H9 (cell line): ENCODE results near the gene DUS4L. TPM values are rescaled to one million over a fixed set of nuclear protein-coding genes. Genes with fewer than 3 reads are reported as not detected.

Source experiments
- DNase-seq: peaks from one replicate; pipeline ENCODE4 v3.0.0-alpha.2; 2017
- H2AFZ ChIP-seq: one replicate; pipeline ENCODE4 v1.6.1; 2013; ENCODE audit warnings: mild to moderate bottlenecking, low read length, control low read depth, moderate library complexity
- H2AK5ac ChIP-seq: 2 replicates; pipeline ENCODE4 v1.6.1; 2013; ENCODE audit warnings: low read length, control low read depth, mixed read lengths; ENCODE audit not compliant: insufficient read length
- H2BK120ac ChIP-seq: one replicate; pipeline ENCODE4 v1.6.1; 2013; ENCODE audit warnings: low read depth, mild to moderate bottlenecking, low read length, control low read depth, inconsistent platforms; ENCODE audit not compliant: poor library complexity, severe bottlenecking
- H2BK12ac ChIP-seq: 2 replicates; pipeline ENCODE4 v1.6.1; 2013; ENCODE audit warnings: low read length, control low read depth, mixed read lengths, low read depth; ENCODE audit not compliant: insufficient read length
- H2BK15ac ChIP-seq: 2 replicates; pipeline ENCODE4 v1.6.1; 2013; ENCODE audit warnings: low read depth, low read length, control low read depth
- H2BK20ac ChIP-seq: one replicate; pipeline ENCODE4 v1.6.1; 2013; ENCODE audit warnings: low read depth, mild to moderate bottlenecking, low read length, control low read depth, inconsistent platforms; ENCODE audit not compliant: poor library complexity, severe bottlenecking
- H2BK5ac ChIP-seq: 2 replicates; pipeline ENCODE4 v1.6.1; 2013; ENCODE audit warnings: low read length, control low read depth, mixed read lengths; ENCODE audit not compliant: insufficient read length
- H3K14ac ChIP-seq: 2 replicates; pipeline ENCODE4 v1.6.1; 2013; ENCODE audit warnings: low read length, control low read depth; ENCODE audit not compliant: insufficient read depth
- H3K18ac ChIP-seq: 2 replicates; pipeline ENCODE4 v1.6.1; 2013; ENCODE audit warnings: low read depth, mild to moderate bottlenecking, mixed read lengths, low read length, control low read depth; ENCODE audit not compliant: insufficient read length
- H3K23ac ChIP-seq: 2 replicates; pipeline ENCODE4 v1.6.1; 2013; ENCODE audit warnings: low read length, control low read depth, mixed read lengths, low read depth; ENCODE audit not compliant: insufficient read length
- H3K23me2 ChIP-seq: 2 replicates; pipeline ENCODE4 v1.6.1; 2013; ENCODE audit warnings: low read depth, mild to moderate bottlenecking, mixed read lengths, low read length, control low read depth; ENCODE audit not compliant: insufficient read length, poor library complexity, severe bottlenecking
- H3K27ac ChIP-seq: 2 replicates; pipeline ENCODE4 v1.5.1; 2013; ENCODE audit warnings: low read length, control low read depth, mixed read lengths, low read depth; ENCODE audit not compliant: insufficient read length
- H3K27me3 ChIP-seq: 2 replicates; pipeline ENCODE4 v1.6.1; 2013; ENCODE audit warnings: low read length, control low read depth, inconsistent platforms; ENCODE audit not compliant: insufficient read depth
- H3K4ac ChIP-seq: 2 replicates; pipeline ENCODE4 v1.6.1; 2013; ENCODE audit warnings: low read depth, mild to moderate bottlenecking, control low read depth, inconsistent platforms, low read length, moderate library complexity
- H3K4me1 ChIP-seq: 2 replicates; pipeline ENCODE4 v1.6.1; 2013; ENCODE audit warnings: low read length, control low read depth, inconsistent platforms; ENCODE audit not compliant: insufficient read depth
- H3K4me2 ChIP-seq: 2 replicates; pipeline ENCODE4 v1.6.1; 2013; ENCODE audit warnings: low read length, control low read depth, mixed read lengths; ENCODE audit not compliant: insufficient read length, insufficient read depth
- H3K56ac ChIP-seq: 2 replicates; pipeline ENCODE4 v1.6.1; 2013; ENCODE audit warnings: low read depth, mild to moderate bottlenecking, mixed read lengths, low read length, control low read depth; ENCODE audit not compliant: insufficient read length
- H3K79me1 ChIP-seq: 2 replicates; pipeline ENCODE4 v1.6.1; 2013; ENCODE audit warnings: low read depth, mild to moderate bottlenecking, moderate library complexity, low read length, control low read depth, inconsistent platforms; ENCODE audit not compliant: insufficient read depth, poor library complexity, severe bottlenecking
- H3K79me2 ChIP-seq: 2 replicates; pipeline ENCODE4 v1.6.1; 2013; ENCODE audit warnings: low read length, control low read depth, inconsistent platforms; ENCODE audit not compliant: insufficient read depth
- H3K9ac ChIP-seq: 2 replicates; pipeline ENCODE4 v1.6.1; 2013; ENCODE audit warnings: low read length, control low read depth, mixed read lengths; ENCODE audit not compliant: insufficient read length; ENCODE audit errors: extremely low read depth
- H3K9me3 ChIP-seq: one replicate; pipeline ENCODE4 v1.6.1; 2013; ENCODE audit warnings: low read depth, low read length, inconsistent platforms; ENCODE audit not compliant: control insufficient read depth
- H3T11ph ChIP-seq: one replicate; pipeline ENCODE4 v1.6.1; 2013; ENCODE audit warnings: mild to moderate bottlenecking, low read length, control low read depth, inconsistent platforms
- H4K20me1 ChIP-seq: one replicate; pipeline ENCODE4 v1.6.1; 2013; ENCODE audit not compliant: control insufficient read depth, insufficient read length, insufficient read depth
- H4K5ac ChIP-seq: 2 replicates; pipeline ENCODE4 v1.6.1; 2013; ENCODE audit warnings: low read depth, mild to moderate bottlenecking, mixed read lengths, low read length, control low read depth; ENCODE audit not compliant: insufficient read length
- H4K8ac ChIP-seq: replicated peaks from 2 replicates; pipeline ENCODE4 v1.6.1; 2013; ENCODE audit warnings: low read length, control low read depth, mixed read lengths, low read depth; ENCODE audit not compliant: insufficient read length
- H4K91ac ChIP-seq: 2 replicates; pipeline ENCODE4 v1.6.1; 2013; ENCODE audit warnings: low read depth, mild to moderate bottlenecking, moderate library complexity, mixed read lengths, low read length, control low read depth; ENCODE audit not compliant: insufficient read length
- H3K27ac Mint-ChIP-seq, 3 experiments: 2 replicates in 2 of 3; 3 replicates in 1 of 3; pipeline ENCODE4 v1.8.0; 2020 to 2021; ENCODE audit warnings: mixed read lengths in 3 of 3, mild to moderate bottlenecking in 1 of 3, moderate library complexity in 1 of 3
- H3K27me3 Mint-ChIP-seq: 2 replicates; pipeline ENCODE4 v1.8.0; 2021; ENCODE audit warnings: low read depth, mild to moderate bottlenecking, moderate library complexity, mixed read lengths
- H3K36me3 Mint-ChIP-seq, 3 experiments: 2 replicates in 2 of 3; 3 replicates in 1 of 3; pipeline ENCODE4 v1.8.0; 2020 to 2021; ENCODE audit warnings: low read depth in 3 of 3, mixed read lengths in 3 of 3; ENCODE audit not compliant: insufficient read depth in 1 of 3
- H3K4me1 Mint-ChIP-seq, 2 experiments: 2 replicates each; pipeline ENCODE4 v1.8.0; 2020; ENCODE audit warnings: mixed read lengths in 2 of 2
- H3K4me3 Mint-ChIP-seq, 2 experiments: 2 replicates in 1 of 2; 3 replicates in 1 of 2; pipeline ENCODE4 v1.8.0; 2020 to 2021; ENCODE audit warnings: mild to moderate bottlenecking in 2 of 2, mixed read lengths in 2 of 2, moderate library complexity in 1 of 2
- H3K9me3 Mint-ChIP-seq, 2 experiments: 2 replicates in 1 of 2; 3 replicates in 1 of 2; pipeline ENCODE4 v1.8.0; 2020; ENCODE audit warnings: mild to moderate bottlenecking in 2 of 2, mixed read lengths in 2 of 2, moderate library complexity in 1 of 2
- WGBS: extraction: QIAGEN DNeasy Blood & Tissue Kit; methylation state at CpG from one replicate; pipeline ENCODE4 v1.1.7; 2013; ENCODE audit warnings: missing lambda C conversion rate, low lambda C conversion rate, mixed read lengths; ENCODE audit not compliant: insufficient read length; ENCODE audit errors: extremely low coverage; 5-methylcytosine and 5-hydroxymethylcytosine counted together
- total RNA-seq: library from RNA; stranded (reverse); gene quantifications from 2 replicates; pipeline ENCODE4 v1.2.1, GENCODE V29; 2021
- TF ChIP-seq, protein P1 (sequence below): fragments of 200-600 bp; sonication (generic); conservative IDR thresholded peaks from 3 replicates; pipeline ENCODE4 v1.8.0; 2021; ENCODE audit warnings: antibody characterized with exemption, mild to moderate bottlenecking

The DUS4L gene
- total RNA-seq, 1 experiment from 2014 or later: 10.8 TPM

GRCh38 chr7:107591421-107591820 is 27.6 kb downstream of the DUS4L start:
- H3K27me3 Mint-ChIP-seq: no peaks in the 10 kb centered on the region
- Histone ChIP-seq H4K91ac (no peak overlapping the region), H3K9me3 (no peaks in the 10 kb centered on the region), H2AFZ (no peak overlapping the region), H3T11ph (no peak overlapping the region), H4K5ac (no peak overlapping the region), H3K27me3 (no peaks in the 10 kb centered on the region), H3K18ac (no peak overlapping the region), H3K4me1 (no peaks in the 10 kb centered on the region), H3K79me1 (no peaks in the 10 kb centered on the region), H3K56ac (no peak overlapping the region), H2BK120ac (no peak overlapping the region), H2BK15ac (no peak overlapping the region), H2BK5ac (no peak overlapping the region), H3K14ac (no peak overlapping the region), H3K4me2 (no peak overlapping the region), H2BK20ac (no peak overlapping the region), H2BK12ac (no peak overlapping the region), H3K27ac (no peak overlapping the region), H3K4ac (no peak overlapping the region), H3K23me2 (no peaks in the 10 kb centered on the region), H4K20me1 (no peaks in the 10 kb centered on the region), H3K23ac (no peak overlapping the region), H4K8ac (no peak overlapping the region), H3K9ac (no peak overlapping the region), H3K79me2 (no peaks in the 10 kb centered on the region), H2AK5ac (no peak overlapping the region)
- H3K36me3 Mint-ChIP-seq: peaks cover 10 to 26% (median 21%) of the 10 kb centered on the region in 3 experiments
- TF ChIP-seq, protein P1, sequence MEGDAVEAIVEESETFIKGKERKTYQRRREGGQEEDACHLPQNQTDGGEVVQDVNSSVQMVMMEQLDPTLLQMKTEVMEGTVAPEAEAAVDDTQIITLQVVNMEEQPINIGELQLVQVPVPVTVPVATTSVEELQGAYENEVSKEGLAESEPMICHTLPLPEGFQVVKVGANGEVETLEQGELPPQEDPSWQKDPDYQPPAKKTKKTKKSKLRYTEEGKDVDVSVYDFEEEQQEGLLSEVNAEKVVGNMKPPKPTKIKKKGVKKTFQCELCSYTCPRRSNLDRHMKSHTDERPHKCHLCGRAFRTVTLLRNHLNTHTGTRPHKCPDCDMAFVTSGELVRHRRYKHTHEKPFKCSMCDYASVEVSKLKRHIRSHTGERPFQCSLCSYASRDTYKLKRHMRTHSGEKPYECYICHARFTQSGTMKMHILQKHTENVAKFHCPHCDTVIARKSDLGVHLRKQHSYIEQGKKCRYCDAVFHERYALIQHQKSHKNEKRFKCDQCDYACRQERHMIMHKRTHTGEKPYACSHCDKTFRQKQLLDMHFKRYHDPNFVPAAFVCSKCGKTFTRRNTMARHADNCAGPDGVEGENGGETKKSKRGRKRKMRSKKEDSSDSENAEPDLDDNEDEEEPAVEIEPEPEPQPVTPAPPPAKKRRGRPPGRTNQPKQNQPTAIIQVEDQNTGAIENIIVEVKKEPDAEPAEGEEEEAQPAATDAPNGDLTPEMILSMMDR: no peak
- DNase-seq: no peak
- no CpG with 5 or more reads among the region's 3 CpGs for WGBS
- H3K4me3 Mint-ChIP-seq: no peak overlapping the region; a peak in 1 of 5 replicates
- no peaks in the 10 kb centered on the region for H3K4me1 Mint-ChIP-seq
- no peak overlapping the region for H3K27ac Mint-ChIP-seq
- H3K9me3 Mint-ChIP-seq: peaks cover 4% of the 10 kb centered on the region in 2 experiments; a peak in 4 of 5 replicates
